Measurements from ENCODE around the gene CRBN. TPM values are rescaled to one million over a fixed set of nuclear protein-coding genes. Genes with fewer than 3 reads are reported as not detected.

CRBN gene
- total RNA-seq, 1 donor from 2014 or later: 47.8 TPM

DNA sequence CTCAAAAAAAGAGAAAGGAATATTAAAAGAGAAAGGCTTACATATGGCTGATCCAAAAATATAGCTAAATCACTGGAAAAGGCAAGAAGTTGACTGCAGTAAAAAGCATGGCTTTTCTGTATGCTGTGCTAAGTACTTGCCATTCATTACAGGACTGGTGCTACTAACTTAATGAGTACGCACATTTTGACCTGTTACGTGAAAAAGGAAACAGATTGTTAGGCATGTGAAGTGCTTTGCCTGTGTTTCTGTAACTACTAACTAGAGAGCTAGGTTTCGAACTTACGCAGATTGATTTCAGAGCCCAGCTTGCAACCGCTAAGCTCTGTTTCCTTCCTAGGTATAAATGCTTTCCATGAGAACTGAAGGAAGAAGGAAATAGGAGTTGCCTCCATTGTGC lies 49.9 kb downstream of the CRBN start:
- DNase-seq (ENCODE audit: low spot score): no peak
- Mint-ChIP-seq H3K27me3 (ENCODE audit: unreplicated experiment) (peaks cover 15% of the 10 kb centered on the region), H3K9me3 (ENCODE audit: unreplicated experiment) (peaks cover 9% of the 10 kb centered on the region), H3K36me3 (ENCODE audit: low read depth, unreplicated experiment) (peaks cover 19% of the 10 kb centered on the region), H3K4me1 (ENCODE audit: unreplicated experiment) (peaks cover 20% of the 10 kb centered on the region), H3K27ac (ENCODE audit: unreplicated experiment) (peak overlapping the region; percentile 64), H3K4me3 (ENCODE audit: unreplicated experiment) (no peak overlapping the region)
- TF ChIP-seq, protein P1, sequence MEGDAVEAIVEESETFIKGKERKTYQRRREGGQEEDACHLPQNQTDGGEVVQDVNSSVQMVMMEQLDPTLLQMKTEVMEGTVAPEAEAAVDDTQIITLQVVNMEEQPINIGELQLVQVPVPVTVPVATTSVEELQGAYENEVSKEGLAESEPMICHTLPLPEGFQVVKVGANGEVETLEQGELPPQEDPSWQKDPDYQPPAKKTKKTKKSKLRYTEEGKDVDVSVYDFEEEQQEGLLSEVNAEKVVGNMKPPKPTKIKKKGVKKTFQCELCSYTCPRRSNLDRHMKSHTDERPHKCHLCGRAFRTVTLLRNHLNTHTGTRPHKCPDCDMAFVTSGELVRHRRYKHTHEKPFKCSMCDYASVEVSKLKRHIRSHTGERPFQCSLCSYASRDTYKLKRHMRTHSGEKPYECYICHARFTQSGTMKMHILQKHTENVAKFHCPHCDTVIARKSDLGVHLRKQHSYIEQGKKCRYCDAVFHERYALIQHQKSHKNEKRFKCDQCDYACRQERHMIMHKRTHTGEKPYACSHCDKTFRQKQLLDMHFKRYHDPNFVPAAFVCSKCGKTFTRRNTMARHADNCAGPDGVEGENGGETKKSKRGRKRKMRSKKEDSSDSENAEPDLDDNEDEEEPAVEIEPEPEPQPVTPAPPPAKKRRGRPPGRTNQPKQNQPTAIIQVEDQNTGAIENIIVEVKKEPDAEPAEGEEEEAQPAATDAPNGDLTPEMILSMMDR (IDR thresholded peaks at IDR 0.05; ENCODE audit: unreplicated experiment): no peak

DNA sequence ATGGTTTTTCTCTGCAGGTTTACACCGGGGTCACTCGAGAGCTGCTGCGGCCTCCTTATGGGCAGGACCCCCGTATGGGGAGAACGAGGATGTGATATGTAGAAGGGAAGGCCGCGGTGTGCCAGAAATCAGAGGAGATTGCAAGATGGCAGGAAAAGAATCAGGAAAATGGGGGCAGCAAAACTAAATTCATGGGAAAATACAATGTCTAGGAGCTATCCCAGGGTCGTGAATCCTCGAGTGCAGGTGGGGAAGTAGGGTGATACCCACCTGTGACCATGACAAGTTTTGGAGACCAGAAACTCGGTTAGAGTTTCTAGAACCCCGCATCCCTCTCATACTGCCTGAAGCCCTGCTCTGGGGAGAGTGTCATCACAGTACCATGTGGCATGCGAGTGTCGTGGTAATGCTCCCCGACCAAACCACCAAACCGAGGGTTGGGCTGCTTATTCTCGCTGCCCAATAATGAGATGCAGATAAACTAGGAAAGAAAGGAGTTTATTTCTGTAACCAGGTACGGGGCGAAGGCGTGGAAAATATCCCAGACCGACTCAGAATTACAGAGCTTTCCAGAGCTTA lies 52.0 kb downstream of the CRBN start:
- Mint-ChIP-seq H3K9me3 (ENCODE audit: unreplicated experiment) (peaks cover 9% of the 10 kb centered on the region), H3K4me1 (ENCODE audit: unreplicated experiment) (peaks cover 20% of the 10 kb centered on the region), H3K27ac (ENCODE audit: unreplicated experiment) (peak overlapping the region; percentile 89), H3K27me3 (ENCODE audit: unreplicated experiment) (peaks cover 16% of the 10 kb centered on the region), H3K36me3 (ENCODE audit: low read depth, unreplicated experiment) (peaks cover 19% of the 10 kb centered on the region), H3K4me3 (ENCODE audit: unreplicated experiment) (peak overlapping the region; percentile 92)
- TF ChIP-seq, protein P1 (IDR thresholded peaks at IDR 0.05; ENCODE audit: unreplicated experiment): no peak
- DNase-seq (ENCODE audit: low spot score): no peak

DNA sequence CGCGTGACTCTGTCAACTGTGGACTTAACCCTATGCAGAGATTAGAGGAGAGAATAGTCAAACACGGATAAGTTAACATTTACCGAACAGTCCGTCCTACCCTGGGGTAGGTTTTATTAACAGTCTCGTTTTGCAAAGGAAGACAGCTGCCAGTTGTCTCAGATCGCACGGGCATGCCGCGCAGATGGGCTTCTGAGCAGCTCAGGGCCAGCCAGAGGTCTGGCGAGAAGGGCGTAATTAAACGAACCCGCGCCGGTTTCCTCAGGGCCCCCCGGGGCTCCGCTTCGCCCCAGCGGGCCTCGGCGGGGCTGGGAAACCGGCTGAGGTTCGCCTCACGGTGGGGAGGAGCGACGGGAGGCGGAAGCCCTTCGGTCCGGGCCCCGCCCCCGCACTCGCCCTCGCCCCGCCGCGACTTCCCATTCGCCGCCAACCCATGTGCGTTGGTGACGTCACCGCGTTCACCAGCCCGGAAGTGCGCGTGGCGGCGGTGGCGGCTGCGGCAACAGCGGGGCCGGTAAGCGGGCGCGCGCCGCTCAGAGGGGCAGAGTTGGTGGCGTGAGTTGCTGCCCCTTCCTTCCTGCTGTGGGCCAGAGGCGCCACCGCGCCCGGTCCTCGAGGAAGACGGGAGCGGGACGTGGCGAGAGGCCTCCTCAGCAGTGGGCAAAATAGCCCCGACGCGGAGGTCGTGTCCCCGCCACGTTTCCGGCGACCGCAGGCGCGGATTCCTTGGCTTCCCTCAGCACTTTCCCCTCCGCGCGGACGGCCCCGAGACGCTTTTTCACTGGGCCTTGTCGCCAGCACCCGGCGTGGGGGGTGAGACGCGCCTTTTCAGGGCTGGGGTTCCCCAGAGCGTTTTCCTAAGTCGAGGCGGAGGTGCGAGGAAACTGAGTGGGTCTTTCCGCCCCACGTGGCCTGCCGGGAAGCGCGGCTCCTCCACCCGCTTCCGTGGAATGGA lies 52.7 kb downstream of the CRBN start, which contains the start of gene TRNT1:
Gene TRNT1, plus strand, starts transcription at position 464 of the 955 bp plus-strand sequence. CDS start 2,101 bp downstream, outside the sequence.
- H3K4me3 Mint-ChIP-seq (ENCODE audit: unreplicated experiment): peak within 1 kb of the TSS; percentile 92
- peak; percentile 89 for DNase-seq (ENCODE audit: low spot score)
- H3K27me3 Mint-ChIP-seq (ENCODE audit: unreplicated experiment): peaks cover 16% of the 10 kb centered on the region
- H3K36me3 Mint-ChIP-seq (ENCODE audit: low read depth, unreplicated experiment): peaks cover 19% of the 10 kb centered on the region
- TF ChIP-seq, protein P1 (IDR thresholded peaks at IDR 0.05; ENCODE audit: unreplicated experiment): no peak
- peak within 1 kb of the TSS; percentile 95 for H3K27ac Mint-ChIP-seq (ENCODE audit: unreplicated experiment)
- H3K9me3 Mint-ChIP-seq (ENCODE audit: unreplicated experiment): peaks cover 9% of the 10 kb centered on the region
- peaks cover 20% of the 10 kb centered on the region for H3K4me1 Mint-ChIP-seq (ENCODE audit: unreplicated experiment)

DNA sequence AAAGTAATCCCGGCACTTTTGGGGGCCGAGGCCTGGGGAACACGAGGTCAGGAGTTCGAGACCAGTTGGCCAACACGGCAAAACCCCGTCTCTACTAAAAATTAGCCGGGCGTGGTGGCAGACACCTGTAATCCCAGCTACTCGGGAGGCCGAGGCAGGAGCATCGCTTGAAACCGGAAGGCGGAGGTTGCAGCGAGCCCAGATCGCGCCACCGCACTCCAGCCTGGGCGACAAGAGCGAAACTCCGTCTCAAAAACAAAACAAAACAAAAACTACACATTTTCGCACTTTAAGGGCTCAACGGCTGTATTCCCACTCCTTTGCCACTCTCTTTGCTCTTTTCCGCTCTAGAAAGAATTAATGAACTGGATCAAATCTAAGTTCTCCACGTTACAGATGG lies 53.5 kb downstream of the CRBN start:
- peaks cover 13% of the 10 kb centered on the region for H3K9me3 Mint-ChIP-seq (ENCODE audit: unreplicated experiment)
- peaks cover 20% of the 10 kb centered on the region for H3K4me1 Mint-ChIP-seq (ENCODE audit: unreplicated experiment)
- no peak for DNase-seq (ENCODE audit: low spot score)

More for the DNA sequence above, 53.5 kb downstream of the CRBN start:
- Mint-ChIP-seq H3K36me3 (ENCODE audit: low read depth, unreplicated experiment) (peaks cover 19% of the 10 kb centered on the region), H3K27ac (ENCODE audit: unreplicated experiment) (peak overlapping the region; percentile 95), H3K27me3 (ENCODE audit: unreplicated experiment) (peaks cover 16% of the 10 kb centered on the region), H3K4me3 (ENCODE audit: unreplicated experiment) (peak overlapping the region; percentile 91)
- TF ChIP-seq, protein P1 (IDR thresholded peaks at IDR 0.05; ENCODE audit: unreplicated experiment): no peak

Measured in endothelial cell (in vitro differentiated cells).